Ovary (tissue), 9 donors: ENCODE data around the gene FGL2. TPM values are rescaled to one million over a fixed set of nuclear protein-coding genes. Genes with fewer than 3 reads are reported as not detected.
"Not testable (repeated sequence)": the region's sequence is repeated elsewhere in the genome, so short reads cannot be mapped to it uniquely, and the experiment has no call there.

Experiments
- DNase-seq, 5 donors: peaks; one replicate each; pipeline ENCODE4 v3.0.0-alpha.2; 2019 to 2020
- H3K27ac ChIP-seq, 2 donors: fragments of 200-600 bp; one replicate each; pipeline versions ENCODE4 v1.5.1 to v1.8.0; 2019 to 2022
- H3K27me3 ChIP-seq: fragments of 200-600 bp; one replicate; pipeline ENCODE4 v1.8.0; 2022
- H3K36me3 ChIP-seq: fragments of 200-600 bp; sonication (generic); one replicate; pipeline ENCODE4 v1.5.1; 2019
- H3K4me1 ChIP-seq: one replicate; pipeline ENCODE4 v1.8.1; 2013; ENCODE audit warnings: mild to moderate bottlenecking, moderate library complexity; ENCODE audit not compliant: insufficient read depth
- H3K4me3 ChIP-seq: fragments of 200-600 bp; sonication (generic); one replicate; pipeline ENCODE4 v1.5.1; 2017
- H3K9me3 ChIP-seq, 2 donors: fragments of 200-600 bp in 1 of 2; sonication (generic) in 1 of 2; one replicate each; pipeline versions ENCODE4 v1.5.1 to v1.8.1; 2013 to 2019; ENCODE audit warnings: mild to moderate bottlenecking in 1 of 2, moderate library complexity in 1 of 2
- CTCF ChIP-seq, 3 donors: fragments of 450-650 bp in 2 of 3; fragments of 200-600 bp in 1 of 3; IDR thresholded peaks; one replicate each; pipeline versions ENCODE4 v1.5.1 to v1.8.0; 2016 to 2022; ENCODE audit warnings: antibody characterized with exemption in 3 of 3, mild to moderate bottlenecking in 1 of 3
- EP300 ChIP-seq: sonication (generic); formaldehyde crosslinking; IDR thresholded peaks from one replicate; pipeline ENCODE4 v1.6.1; 2017; ENCODE audit warnings: antibody characterized with exemption
- POLR2A ChIP-seq: fragments of 450-650 bp; IDR thresholded peaks from one replicate; pipeline ENCODE4 v1.6.1; 2017; ENCODE audit warnings: antibody characterized with exemption, mild to moderate bottlenecking, moderate library complexity
- WGBS, 3 donors: extraction: QIAGEN DNeasy Blood & Tissue Kit in 1 of 3; methylation state at CpG; one replicate each; pipeline versions ENCODE4 v1.1.5 to v1.1.7; 2013 to 2017; 5-methylcytosine and 5-hydroxymethylcytosine counted together
- intact Hi-C, 4 donors: fragments of 100-400 bp; cut with DNase I; formaldehyde crosslinking; loops; one replicate each; pipeline versions ENCODE4 v1.11.0 to v1.15.1; 2022 to 2023
- polyA plus RNA-seq, 2 donors: library from polyadenylated mRNA; stranded (reverse); fragments of 200-250 nt in 1 of 2; fragments of 350-450 nt in 1 of 2; fragmentation: Illumina TruSeq in 1 of 2; extraction: RNeasy Lipid Tissue Mini Kit (QIAGEN cat#74804) in 1 of 2; gene quantifications; one replicate each; pipeline ENCODE4 v1.2.3, GENCODE V29; 2013 to 2014
- total RNA-seq, 7 donors: library from RNA; depleted of rRNA in 2 of 7; stranded (reverse); fragments of >200 nt in 2 of 7; fragmentation: NEBNext Ultra II Directional in 3 of 7; extraction: Animal tissue kit (Norgen Biotek cat#: 25700) in 3 of 7; gene quantifications; one replicate each; pipeline versions ENCODE4 v1.1.0 to v1.2.4, GENCODE V29; 2016 to 2023
- donor health status: DM: no; HTN: no; CAD: no; lungs with moderate emphysema.
- donor health status: DM: no; HTN: no; CAD: no.
- donor health status: Bipolar disorder and iron deficiency.
- donor health status: DM: yes; HTN: yes; CAD: no.
- donor health status: DM: no; HTN: no; CAD: no.
- donor health status: DM: yes; HTN: yes; CAD: no.

The FGL2 gene
- total and polyA plus RNA-seq, 9 donors = 3.5 to 22.4 (median 10.5) TPM

DNA sequence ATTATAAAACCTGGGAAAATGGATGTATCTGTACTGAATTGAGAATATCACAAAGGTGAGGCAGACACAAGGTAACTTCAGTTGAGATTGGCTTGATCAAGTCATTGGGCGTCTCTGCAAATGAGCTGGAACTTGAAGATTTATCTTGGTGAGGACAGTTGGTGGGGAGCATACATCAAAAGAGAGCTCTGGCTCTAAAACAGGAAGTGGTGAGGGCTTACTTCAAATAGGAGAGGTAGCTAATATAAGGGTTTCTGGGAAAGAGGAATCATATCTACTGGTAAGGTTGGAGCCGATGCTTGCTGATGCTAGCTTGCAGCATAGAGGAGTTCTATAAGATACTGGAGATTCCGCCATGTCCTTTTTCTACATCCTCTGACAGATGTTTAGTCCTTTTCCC, 39.9 kb upstream of the FGL2 start:
- intact Hi-C loops = no loop called here
- Histone ChIP-seq H3K36me3 (no peaks in the 10 kb centered on the region), H3K27ac (no peak overlapping the region), H3K27me3 (no peaks in the 10 kb centered on the region), H3K4me1 (peaks cover under 1% of the 10 kb centered on the region), H3K4me3 (no peak overlapping the region), H3K9me3 (no peaks in the 10 kb centered on the region)
- DNase-seq = no peak
- TF ChIP-seq EP300 (no peak), POLR2A (no peak), CTCF (IDR thresholded peaks at IDR 0.05) (no peak)
- 92 to 98% (median 98%) methylated on average over 3 of the region's 3 CpGs for WGBS, 3 donors

DNA sequence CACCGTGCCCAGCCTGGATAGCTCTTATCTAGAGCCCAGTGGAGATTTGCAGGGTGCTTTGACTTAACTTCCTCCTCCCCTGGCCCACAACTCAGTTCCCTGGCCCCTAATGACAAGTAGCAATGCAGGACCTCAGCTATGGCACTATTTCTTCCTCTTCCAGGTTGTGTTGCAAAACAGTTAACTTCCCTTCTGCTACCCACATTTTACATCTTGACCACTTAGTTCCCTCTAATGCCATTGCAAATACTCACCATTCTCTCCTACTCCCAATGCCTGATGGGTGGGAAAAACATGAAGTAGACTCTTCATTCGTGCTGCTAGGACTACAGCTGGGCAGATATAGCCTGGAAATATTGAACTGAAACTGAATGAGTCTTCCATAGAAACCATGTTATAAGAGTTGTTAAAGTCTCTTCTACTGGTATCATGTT, 39.1 kb upstream of the FGL2 start:
- no peaks in the 10 kb centered on the region for H3K36me3 ChIP-seq
- H3K27me3 ChIP-seq = no peaks in the 10 kb centered on the region
- H3K27ac ChIP-seq = no peak overlapping the region
- DNase-seq = no peak
- WGBS, 3 donors = 82 to 90% (median 84%) methylated on average over 2 of the region's 2 CpGs
- H3K9me3 ChIP-seq = no peaks in the 10 kb centered on the region
- TF ChIP-seq POLR2A = no peak
- no peak for TF ChIP-seq EP300
- no peak for TF ChIP-seq CTCF (IDR thresholded peaks at IDR 0.05)
- intact Hi-C loops = no loop called here
- H3K4me3 ChIP-seq = no peak overlapping the region
- H3K4me1 ChIP-seq = no peaks in the 10 kb centered on the region

- TF ChIP-seq POLR2A (no peak), EP300 (no peak), CTCF (IDR thresholded peaks at IDR 0.05) (no peak)
- H3K27ac ChIP-seq = no peak overlapping the region
- no peaks in the 10 kb centered on the region for H3K36me3 ChIP-seq
- H3K4me1 ChIP-seq = no peaks in the 10 kb centered on the region
- WGBS, 3 donors = 39 to 61% (median 58%) methylated on average over 2 of the region's 2 CpGs
- intact Hi-C loops = no loop called here
- H3K27me3 ChIP-seq = no peaks in the 10 kb centered on the region
- H3K9me3 ChIP-seq = no peaks in the 10 kb centered on the region
- no peak for DNase-seq
- H3K4me3 ChIP-seq = no peak overlapping the region
These were observed 35.7 kb upstream of the FGL2 start for GRCh38 chr7:77235276-77235675.

GRCh38 chr7:77232467-77232866, 32.8 kb upstream of the FGL2 start:
- Histone ChIP-seq H3K27me3 (no peaks in the 10 kb centered on the region), H3K36me3 (no peaks in the 10 kb centered on the region), H3K4me1 (no peaks in the 10 kb centered on the region), H3K4me3 (no peak overlapping the region), H3K27ac (no peak overlapping the region), H3K9me3 (no peaks in the 10 kb centered on the region)
- no peak for TF ChIP-seq EP300
- TF ChIP-seq POLR2A = no peak
- TF ChIP-seq CTCF (IDR thresholded peaks at IDR 0.05) = no peak
- 78 to 94% (median 82%) methylated on average over 2 of the region's 2 CpGs for WGBS, 3 donors
- DNase-seq = no peak
- intact Hi-C loops = no loop called here

DNA sequence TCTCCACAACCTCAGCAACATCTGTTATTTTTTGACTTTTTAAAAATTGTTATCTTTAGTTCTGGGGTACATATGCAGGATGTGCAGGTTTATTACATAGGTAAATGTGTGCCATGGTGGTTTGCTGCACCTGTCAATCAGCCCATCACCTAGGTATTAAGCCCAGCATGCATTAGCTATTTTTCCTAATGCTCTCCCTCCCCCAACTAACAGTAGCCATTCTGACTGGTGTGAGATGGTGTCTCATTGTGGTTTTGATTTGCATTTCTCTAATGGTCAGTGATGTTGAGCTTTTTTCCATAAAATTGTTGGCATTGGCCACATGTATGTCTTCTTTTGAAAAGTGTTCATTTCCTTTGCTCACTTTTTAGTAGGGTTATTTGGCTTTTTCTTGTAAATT, 29.2 kb upstream of the FGL2 start:
- intact Hi-C loops, H3K4me1 ChIP-seq, H3K9me3 ChIP-seq, H3K27ac ChIP-seq, H3K4me3 ChIP-seq, H3K27me3 ChIP-seq, H3K36me3 ChIP-seq, DNase-seq: not testable (repeated sequence)
